Stimulated activated CD4-positive, alpha-beta T cell treated with anti-CD3 and anti-CD28 coated beads, Interleukin-4, amount 100 ng/mL, for 48 hours (primary cell): ENCODE data around the gene ZFAND4.
"Not testable (repeated sequence)": the region's sequence is repeated elsewhere in the genome, so short reads cannot be mapped to it uniquely, and the experiment has no call there.

Experiments used
- DNase-seq, 2 donors: peaks; one replicate each; pipeline ENCODE4 v3.0.0-alpha.2; 2020; ENCODE audit warnings: low read depth in 2 of 2

Gene ZFAND4

DNA sequence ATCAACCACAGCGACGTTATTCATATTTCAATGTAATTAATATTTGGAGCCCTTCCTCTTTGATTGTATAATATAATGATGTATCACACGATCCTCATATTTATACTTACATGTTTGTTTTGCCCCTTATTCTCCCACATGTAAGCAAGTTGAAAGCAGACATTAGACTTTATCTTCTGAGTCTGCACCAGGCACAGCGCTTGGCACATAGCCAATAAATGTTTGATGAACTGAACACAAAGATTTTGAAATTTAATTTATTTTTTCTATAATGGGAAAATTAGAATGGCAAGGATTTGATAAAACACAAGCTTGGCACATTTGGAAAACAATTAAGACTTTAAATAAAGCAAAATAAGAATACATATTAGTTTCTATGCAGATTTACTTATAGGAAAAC, 31.6 kb downstream of the ZFAND4 start:
- DNase-seq, result no peak

DNA sequence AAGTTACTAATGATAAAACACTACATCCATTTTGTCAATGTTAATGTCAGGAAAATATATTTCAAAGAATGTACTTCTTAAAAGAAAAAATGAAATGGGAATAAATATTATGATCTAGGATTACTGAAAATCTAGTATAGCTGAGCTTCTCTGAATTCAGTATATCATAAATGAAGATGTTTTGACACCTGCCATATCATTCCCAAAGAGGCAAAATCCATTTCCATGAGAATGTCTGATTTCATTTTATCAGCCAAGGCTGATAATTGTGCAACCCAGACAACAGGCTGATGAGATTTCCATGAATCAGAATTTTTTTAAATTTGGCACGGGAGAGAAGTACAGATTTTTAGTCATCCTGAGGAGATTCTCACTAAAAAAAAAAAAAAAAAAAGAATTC, 32.5 kb downstream of the ZFAND4 start:
- DNase-seq, result no peak

DNA sequence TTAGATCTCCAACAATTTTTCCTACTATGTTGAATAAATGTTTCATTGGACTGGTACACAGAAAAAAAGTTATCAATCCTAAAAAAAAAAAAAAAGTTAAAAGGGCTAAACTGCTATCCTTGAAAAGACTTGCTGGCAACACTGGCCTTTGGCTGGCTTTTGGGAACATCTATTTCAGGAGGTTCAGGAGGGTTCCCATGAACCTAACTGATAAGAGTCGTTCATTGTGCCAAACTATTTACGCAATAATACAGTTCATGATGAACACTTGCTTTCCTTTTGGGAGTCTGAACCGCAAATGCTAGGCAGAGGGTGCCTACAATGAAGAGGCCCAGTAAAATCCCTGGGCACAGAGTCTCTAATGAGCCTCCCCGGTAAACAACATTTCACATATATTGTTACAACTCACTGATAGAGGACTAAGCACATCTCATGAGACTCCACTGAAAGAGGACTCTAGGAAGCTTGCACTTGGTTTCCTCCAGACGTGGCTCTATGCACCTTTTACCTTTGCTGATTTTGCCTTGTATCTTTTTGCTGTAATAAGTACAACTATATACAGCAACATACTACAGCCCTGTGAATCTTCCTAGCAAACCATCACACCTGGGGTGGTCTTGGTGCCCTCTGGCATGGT, 45.0 kb downstream of the ZFAND4 start:
- DNase-seq, result no peak

DNA sequence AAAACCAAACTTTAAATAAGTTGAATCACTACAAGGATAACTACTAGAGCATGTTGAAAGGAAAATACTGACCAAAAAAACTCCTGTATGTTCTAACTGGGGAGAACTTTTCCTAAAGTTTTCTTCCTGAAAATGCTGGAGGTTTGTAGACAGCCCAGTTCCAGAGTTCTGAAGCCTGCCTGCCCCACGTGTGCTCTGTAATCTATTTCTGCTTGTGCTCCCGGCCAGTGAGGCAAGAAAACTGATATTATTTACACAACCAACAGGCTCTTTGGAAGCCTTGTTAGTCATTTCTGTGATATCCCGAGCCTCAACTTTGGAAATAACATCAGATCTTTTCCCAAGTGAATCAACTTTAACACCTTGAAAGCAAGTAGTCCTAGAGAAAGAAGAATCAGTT, 46.7 kb downstream of the ZFAND4 start:
- no peak for DNase-seq

DNA sequence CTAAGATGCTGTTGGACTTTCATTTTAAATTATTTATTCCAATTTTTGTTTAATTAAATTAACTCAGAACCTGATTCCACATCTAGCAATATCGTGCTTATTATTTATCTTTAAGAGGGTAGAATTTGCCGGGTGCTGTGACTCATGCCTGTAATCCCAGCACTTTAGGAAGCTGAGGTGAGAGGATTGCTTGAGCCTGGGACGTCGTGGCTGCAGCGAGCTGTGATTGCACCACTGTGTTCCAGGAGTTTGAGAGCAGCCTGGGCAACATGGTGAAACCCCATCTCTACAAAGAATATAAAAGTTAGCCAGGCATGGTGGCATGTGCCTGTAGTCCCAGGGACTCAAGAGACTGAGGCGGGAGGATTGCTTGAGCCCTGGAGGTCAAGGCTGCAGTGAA, 47.8 kb downstream of the ZFAND4 start:
- DNase-seq, result no peak

DNA sequence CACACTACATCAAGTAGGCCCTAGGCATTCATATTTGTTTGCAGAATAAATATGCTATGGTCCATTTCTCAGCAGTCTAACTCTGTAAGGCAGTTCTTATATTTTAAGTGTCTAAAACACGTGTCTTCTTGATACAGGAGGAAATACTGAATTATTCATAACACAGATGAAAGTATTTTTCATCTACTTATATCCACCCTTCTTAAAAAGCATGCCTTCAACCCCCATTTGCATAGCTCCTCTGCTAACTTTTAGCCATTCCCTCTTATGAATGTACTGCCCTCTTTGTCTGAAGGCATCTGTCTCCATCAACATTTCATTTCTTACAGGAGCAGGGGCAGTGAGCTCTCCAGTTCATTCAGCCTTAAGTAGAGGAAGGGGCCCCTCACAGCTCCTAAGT, 57.7 kb downstream of the ZFAND4 start:
- no peak for DNase-seq

DNA sequence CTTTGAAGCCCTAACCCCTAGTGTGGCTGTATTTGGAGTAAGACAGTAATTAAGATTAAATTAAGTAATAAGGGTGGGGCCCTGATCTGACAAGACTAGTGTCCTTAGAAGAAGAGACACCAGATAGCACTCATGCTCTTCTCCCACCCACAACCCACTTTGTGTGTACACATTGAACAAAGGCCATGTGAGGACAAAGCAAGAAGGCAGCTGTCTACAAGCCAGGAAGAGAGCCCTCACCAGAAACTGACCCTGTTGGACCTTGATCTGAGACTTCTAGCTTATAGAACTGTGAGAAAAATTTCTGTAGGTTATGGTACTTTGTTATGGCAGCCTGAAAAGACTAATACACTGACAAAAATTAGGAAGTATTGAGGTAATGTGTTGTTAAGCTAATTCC, 59.8 kb downstream of the ZFAND4 start:
- no peak for DNase-seq

DNA sequence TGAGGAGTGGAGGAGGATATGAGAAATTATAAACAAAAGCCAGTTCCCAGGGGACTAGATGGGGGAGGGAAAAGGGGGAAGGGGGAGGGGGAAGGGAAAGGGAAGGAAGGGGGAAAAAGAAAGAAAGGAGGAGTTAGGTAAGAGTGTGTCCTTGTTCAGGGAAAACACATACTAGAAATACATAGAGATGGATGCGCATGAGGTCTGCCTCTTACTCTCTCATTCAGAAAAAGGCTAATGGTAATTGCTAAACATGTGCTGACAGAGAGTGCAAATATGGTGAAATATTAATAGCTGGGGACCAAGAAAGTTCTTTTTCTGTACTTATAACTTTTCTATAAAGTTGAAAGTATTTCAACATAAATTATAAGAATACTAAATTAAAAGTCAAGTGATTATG, 64.5 kb downstream of the ZFAND4 start:
- no peak for DNase-seq

DNA sequence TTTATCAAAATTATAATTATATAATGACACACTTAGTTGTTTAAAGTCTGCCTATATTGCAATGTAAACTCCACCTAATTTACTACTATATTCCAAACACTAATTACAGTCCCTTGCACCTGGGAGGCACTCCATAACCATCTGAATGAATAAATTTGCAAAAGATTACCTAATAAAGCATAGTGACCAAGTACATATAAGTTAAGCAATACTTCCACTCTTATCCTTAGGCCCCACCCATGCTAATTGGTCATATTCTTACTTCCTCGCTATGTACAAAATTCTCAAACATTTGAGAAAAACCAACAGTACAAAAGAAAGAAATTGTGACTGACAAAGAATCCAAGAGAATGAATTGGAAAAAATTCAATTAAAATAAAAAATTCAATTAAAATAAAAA, 65.3 kb downstream of the ZFAND4 start:
- no peak for DNase-seq

DNA sequence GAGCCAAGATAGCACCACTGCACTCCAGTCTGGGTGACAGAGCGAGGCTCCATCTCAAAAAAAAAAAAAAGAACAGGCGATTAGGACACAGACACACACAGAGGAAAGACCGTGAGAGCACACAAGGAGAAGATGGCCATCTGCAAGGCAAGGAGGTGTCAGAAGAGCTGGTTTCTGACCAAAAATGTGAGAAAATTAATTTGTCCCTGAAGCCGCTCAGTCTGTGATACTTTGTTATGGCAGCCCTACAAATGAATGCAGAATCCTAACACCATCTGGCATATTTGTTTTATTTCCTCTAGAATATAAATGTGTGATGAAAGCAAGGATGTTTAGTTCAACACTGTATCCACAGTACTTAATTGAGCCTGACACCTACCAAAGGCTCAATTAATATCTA, 69.7 kb downstream of the ZFAND4 start:
- DNase-seq, result no peak

DNA sequence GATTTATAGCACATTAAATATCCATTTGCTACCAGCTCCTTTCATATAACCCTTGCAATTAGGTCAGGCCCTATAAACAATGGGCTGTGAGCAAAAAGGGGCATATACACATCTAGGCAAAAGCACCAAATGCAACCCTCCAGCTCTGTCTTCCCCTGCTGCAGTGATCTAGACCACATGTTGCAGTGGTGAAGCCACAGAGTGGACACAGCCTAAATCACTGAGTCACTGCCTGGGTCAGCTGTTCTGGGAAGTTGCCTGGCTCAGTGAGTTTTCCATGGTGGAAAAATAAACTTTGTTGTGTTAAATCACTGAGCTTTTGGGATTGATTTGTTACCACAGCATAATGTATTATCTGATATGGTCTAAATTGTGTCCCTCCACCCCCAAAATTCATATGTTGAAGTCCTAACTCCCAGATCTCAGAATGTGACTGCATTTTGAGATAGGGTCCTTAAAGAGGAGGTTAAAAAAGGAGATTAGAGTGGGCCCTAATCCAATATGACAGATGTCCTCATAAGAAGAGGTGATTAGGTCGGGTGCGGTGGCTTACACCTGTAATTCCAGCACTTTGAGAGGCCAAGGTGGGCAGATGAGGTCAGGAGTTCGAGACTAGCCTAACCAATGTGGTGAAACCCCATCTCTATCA, 70.4 kb downstream of the ZFAND4 start:
- DNase-seq, result no peak

DNA sequence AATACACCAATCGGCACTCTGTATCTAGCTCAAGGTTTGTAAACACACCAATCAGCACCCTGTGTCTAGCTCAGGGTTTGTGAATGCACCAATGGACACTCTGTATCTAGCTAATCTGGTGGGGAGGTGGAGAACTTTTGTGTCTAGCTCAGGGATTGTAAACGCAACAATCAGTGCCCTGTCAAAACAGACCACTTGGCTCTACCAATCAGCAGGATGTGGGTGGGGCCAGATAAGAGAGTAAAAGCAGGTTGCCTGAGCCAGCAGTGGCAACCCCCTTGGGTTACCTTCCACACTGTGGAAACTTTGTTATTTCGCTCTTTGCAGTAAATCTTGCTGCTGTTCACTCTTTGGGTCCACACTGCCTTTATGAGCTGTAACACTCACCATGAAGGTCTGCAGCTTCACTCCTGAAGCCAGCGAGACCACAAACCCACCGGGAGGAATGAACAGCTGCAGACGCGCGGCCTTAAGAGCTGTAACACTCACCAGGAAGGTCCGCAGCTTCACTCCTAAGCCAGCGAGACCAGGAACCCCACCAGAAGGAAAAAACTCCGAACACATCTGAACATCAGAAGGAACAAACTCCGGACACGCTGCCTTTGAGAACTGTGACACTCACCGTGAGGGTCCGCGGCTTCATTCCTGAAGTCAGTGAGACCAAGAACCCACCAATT, 71.2 kb downstream of the ZFAND4 start:
- DNase-seq, result not testable (repeated sequence)

DNA sequence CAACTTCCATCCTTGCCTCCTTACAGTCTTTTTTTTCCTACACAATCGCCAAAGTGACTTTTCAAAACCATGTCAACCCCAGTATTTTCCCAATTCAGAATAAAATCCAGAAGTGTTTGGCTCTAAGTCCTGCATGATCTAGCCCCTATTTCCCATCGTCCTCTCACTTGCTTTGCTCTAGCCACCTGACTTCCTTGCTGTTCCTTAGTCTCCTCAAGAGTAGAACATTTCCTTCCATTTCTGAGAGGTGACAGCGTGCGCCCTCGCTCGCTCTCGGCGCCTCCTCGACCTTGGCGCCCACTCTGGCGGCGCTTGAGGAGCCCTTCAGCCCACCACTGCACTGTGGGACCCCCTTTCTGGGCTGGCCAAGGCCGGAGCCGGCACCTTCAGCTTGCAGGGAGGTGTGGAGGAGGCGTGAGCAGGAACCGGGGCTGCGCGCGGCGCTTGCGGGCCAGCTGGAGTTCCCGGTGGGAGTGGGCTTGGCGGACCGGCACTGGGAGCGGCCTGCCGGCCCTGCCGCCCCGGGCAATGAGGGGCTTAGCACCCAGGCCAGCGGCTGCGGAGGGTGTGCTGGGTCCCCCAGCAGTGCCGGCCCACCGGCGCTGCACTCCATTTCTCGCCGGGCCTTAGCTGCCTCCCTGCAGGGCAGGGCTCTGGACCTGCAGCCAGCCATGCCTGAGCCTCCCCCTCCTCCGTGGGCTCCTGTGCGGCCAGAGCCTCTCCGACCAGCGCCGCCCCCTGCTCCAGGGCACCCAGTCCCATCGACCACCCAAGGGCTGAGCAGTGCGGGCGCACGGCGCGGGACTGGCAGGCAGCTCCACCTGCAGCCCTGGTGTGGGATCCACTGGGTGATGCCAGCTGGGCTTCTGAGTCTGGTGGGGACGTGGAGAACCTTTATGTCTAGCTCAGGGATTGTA, 72.0 kb downstream of the ZFAND4 start:
- DNase-seq, result not testable (repeated sequence)

DNA sequence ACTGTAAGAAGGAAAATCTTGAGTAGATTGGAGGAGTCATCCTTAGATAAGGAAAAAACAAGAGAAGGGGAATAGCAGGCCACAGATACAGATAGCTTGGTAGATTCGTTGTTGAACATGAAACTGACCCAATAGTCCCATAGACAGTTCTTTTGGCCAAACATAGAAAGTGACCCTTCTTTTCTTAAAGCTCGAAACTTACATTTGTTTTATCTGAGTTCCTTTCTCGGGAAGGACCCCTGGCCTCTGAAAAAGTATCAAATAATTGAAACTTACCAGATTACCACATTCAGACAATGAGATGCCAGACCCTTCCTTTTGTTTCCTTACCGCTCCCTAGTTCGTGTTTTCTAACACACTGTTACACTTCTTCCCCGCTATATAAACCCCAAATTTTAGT, 72.9 kb downstream of the ZFAND4 start:
- DNase-seq, result no peak

DNA sequence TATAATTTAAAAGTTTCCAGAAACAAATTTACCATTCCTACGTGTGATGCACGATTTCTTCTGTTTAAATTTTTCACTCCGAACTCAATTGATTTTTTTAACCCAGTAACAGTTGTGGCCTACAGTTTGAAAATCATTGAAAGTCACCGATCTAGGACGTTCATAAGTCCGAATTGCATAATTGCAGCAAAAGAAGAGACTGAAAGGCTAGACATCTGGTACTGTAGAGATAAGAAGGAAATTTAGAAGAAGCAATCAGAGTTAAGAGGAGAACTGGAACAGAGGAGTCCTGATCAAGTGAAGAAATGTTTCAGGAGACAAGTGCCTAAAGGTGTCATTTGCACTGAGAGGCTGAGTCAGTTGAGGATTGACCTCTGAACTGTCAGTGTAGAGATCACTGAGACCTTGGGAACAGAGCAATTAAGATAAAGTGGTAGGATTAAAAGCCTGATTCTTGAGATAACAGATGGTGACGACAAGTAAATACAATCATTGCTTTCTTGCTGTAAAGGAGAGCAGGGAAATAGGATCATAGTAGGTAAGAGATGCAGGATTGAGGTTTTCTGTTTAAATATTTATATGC, 73.5 kb downstream of the ZFAND4 start:
- DNase-seq, result no peak

DNA sequence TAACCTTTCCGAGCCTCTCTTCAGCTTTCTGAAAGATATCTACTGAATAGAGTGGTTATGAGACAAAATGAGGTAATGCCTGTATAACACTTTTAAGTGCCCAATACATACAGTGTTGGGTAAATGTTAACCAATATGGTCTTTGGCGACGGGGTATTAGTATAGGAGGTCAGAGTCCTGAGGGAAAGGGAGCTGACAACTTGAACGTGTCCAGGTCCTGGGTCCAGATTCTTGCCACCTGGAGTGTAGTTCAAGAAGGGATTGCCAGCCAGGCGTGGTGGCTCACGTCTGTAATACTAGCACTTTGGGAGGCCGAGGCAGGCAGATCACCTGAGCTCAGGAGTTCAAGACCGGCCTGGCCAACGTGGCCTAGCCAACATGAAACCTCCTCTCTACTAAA, 76.0 kb downstream of the ZFAND4 start:
- DNase-seq, result no peak

DNA sequence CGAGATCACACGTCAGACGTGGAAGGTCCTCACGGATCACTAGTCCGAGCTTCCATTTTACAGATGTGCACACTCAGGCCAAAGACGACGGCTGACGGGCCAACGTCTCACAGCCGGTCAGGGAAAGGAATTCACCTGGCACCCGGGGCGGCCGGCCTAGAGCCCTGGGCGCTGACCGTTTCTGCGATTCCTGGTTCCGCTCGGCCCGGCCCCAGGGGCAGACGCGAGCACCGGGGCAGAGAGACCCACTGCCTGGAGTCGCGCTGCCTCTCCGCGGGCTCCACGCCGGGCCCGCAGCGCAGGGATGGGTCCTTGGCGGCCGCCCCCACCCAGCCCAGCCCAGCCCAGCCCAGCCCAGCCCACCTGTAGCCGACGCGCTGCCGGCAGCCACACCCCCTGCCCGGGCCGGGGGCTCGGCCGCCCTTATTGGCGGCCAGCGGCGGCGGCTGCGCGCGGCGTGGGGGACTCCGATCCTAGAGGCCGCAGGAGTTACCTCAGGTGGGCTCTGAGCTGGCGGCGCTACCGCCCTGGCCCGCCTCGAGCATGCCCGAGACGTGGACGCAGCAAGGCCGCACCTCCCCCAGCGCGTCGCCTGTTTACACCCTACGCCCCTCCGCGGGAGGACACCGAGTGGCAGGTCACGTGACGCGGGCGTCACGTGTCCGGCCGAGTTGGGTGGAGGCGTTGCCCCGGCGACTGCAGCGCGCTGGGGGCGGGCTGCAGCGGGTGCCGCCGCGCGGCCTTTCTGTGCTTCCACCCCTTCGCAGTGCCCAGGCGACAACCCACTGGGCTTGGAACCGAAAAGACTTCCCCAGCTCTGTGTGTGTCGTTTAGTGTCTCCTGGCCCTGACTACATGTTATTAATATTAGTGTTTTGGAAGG, 78.1 kb downstream of the ZFAND4 start:
- peak; percentile 78 to 86 for DNase-seq

DNA sequence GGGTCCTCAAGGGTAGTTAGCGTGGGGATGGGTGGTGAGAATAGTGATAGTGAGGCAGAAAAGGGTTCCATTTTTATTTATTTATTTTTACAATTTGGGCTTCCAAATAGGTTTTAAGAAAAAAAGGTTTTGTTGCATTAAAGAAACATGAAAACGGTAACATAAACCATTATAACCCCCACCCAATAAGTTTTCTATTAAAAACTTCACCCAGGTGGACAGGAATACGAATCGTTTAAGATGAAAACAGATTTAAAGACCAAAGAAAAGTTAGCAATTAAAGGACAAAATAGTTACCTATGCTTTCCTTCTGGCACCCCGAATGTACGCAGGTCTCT, 78.7 kb downstream of the ZFAND4 start:
- DNase-seq, result no peak

DNA sequence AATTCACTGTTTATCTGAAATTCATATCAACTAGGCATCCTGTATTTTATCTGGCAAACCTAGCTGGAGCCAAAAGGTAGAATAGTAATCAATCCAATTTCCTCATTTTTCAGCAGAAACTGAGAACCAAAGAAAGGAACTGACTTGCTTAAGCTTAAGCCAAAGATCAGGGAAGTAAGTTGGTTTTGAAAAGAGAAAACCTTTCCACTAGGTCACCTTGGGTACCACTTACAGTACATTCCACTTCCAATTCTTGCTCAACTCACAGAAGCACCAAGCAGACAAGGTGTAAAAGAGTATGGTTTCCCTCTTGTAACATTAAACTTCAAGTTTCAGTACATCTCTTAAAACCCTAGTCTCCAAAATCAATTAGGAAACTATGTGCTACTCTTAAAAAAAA, 79.6 kb downstream of the ZFAND4 start:
- DNase-seq, result no peak

DNA sequence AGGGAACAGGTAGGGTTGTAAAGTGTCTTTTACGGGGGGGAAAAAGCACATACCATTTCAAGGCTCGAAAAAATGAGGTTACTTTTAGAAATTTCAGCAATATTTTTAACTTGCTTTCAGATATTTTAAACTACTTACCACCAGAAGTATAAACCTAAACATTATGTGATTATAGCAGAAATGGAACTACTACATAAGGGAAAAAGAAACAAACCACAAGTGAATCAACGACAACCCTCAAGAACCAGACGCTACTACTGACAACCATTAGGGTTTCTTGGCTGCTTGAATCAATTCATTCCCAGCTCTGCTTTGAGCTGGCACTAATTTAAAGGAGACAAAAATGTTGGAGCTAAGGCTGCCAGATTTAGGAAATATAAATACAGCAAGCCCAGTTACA, 80.1 kb downstream of the ZFAND4 start:
- no peak for DNase-seq

DNA sequence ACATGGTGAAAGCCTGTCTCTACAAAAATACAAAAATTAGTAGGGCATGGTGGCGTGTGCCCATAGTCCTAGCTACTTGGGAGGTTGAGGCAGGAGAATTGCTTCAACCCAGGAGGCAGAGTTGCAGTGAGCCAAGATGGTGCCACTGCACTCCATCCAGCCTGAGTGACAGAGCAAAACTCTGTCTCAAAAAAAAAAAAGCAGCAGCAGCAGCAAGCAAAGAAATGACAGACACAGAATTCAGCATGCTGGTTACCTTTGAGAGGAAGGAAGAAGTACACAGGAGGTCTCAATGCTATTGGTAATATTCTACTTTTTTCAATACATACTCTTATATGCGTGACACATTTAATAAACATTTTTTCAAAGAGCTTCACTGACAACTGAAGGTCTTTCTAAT, 81.3 kb downstream of the ZFAND4 start:
- DNase-seq, result no peak
